OCI-LY3 (cell line): ENCODE results near the gene SPACA6.

Experiments
- EZH2phosphoT487 ChIP-seq: fragments of 200-600 bp; shearing (Covaris generic); IDR thresholded peaks from 2 replicates; pipeline ENCODE4 v1.6.1; 2018; ENCODE audit warnings: antibody characterized with exemption, mixed run types, low read depth
- TF ChIP-seq, protein P1 (sequence below): fragments of 200-600, 300-600 bp; sonication (generic); IDR thresholded peaks from 2 replicates; pipeline ENCODE4 v1.5.1; 2014; ENCODE audit warnings: antibody characterized with exemption, low read length, low read depth

DNA sequence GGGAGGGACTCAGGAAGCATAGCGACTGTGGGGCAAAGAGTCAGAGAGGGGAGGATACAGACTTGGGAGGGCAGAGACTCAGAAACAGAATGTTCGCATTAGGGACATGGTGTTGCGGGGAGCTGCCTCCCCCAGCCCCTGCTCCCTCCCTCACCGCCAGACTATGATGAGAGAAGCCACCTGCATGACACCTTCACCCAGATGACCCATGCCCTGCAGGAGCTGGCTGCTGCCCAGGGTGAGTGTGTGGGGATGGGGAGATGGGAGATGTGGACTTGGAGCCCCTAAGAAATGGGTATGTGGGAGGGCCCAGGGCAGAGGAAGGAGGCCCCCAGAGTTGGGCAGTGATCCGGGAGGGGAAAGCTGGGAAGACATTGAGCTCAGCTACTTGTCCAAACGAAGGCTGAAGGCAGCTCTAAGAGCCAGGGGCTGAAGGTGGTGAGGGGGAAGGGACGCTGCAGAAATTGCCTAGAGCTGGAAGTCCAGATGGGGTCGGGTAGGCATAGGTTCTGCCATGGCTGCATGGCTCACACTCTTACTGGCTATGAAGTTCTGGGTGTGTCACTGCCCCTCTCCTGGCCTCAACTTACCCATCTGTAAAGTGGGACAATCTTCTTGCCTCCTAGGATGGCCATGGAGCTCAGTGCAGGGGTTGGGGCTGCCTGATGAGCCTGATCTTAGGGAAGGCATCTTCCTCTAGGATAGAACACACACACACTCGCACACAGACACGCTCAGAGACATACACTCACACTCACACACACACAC, 1.4 kb downstream of the SPACA6 start:
- TF ChIP-seq, protein P1, sequence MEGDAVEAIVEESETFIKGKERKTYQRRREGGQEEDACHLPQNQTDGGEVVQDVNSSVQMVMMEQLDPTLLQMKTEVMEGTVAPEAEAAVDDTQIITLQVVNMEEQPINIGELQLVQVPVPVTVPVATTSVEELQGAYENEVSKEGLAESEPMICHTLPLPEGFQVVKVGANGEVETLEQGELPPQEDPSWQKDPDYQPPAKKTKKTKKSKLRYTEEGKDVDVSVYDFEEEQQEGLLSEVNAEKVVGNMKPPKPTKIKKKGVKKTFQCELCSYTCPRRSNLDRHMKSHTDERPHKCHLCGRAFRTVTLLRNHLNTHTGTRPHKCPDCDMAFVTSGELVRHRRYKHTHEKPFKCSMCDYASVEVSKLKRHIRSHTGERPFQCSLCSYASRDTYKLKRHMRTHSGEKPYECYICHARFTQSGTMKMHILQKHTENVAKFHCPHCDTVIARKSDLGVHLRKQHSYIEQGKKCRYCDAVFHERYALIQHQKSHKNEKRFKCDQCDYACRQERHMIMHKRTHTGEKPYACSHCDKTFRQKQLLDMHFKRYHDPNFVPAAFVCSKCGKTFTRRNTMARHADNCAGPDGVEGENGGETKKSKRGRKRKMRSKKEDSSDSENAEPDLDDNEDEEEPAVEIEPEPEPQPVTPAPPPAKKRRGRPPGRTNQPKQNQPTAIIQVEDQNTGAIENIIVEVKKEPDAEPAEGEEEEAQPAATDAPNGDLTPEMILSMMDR, result no peak
- TF ChIP-seq EZH2phosphoT487, result no peak
